Neural cell (in vitro differentiated cells): ENCODE results near the gene MAMDC2. TPM values are rescaled to one million over a fixed set of nuclear protein-coding genes. Genes with fewer than 3 reads are reported as not detected.

Source experiments
- H2AFZ ChIP-seq: fragments of 200-600, 300-800 bp; sonication (generic), shearing (Covaris generic); 2 replicates; pipeline ENCODE4 v1.6.0; 2014; ENCODE audit warnings: low read depth, mild to moderate bottlenecking, antibody characterized with exemption, low read length, moderate library complexity
- H3F3A ChIP-seq: fragments of 200-600 bp; shearing (Covaris generic); 2 replicates; pipeline ENCODE4 v1.6.1; 2016; ENCODE audit warnings: mild to moderate bottlenecking, moderate library complexity, mixed read lengths, antibody characterized with exemption, low read length; ENCODE audit not compliant: insufficient read depth, poor library complexity, severe bottlenecking
- H3K27ac ChIP-seq: fragments of 200-600, 300-800 bp; sonication (generic), shearing (Covaris generic); 2 replicates; pipeline ENCODE4 v1.5.1; 2014; ENCODE audit warnings: mild to moderate bottlenecking, low read length, moderate library complexity
- H3K27me3 ChIP-seq: fragments of 300-800, 200-600 bp; sonication (generic), shearing (Covaris generic); 2 replicates; pipeline ENCODE4 v1.6.0; 2014; ENCODE audit warnings: mild to moderate bottlenecking, low read depth, low read length, moderate library complexity; ENCODE audit not compliant: insufficient read depth
- H3K36me3 ChIP-seq: fragments of 300-800, 200-600 bp; sonication (generic), shearing (Covaris generic); 2 replicates; pipeline ENCODE4 v1.5.1; 2014; ENCODE audit warnings: mild to moderate bottlenecking, antibody characterized with exemption, low read length, moderate library complexity; ENCODE audit not compliant: insufficient read depth
- H3K4me2 ChIP-seq: fragments of 300-800, 200-600 bp; sonication (generic), shearing (Covaris generic); 2 replicates; pipeline ENCODE4 v1.6.0; 2014; ENCODE audit warnings: mild to moderate bottlenecking, low read length
- H3K4me3 ChIP-seq: fragments of 300-800, 200-600 bp; sonication (generic), shearing (Covaris generic); 2 replicates; pipeline ENCODE4 v1.5.1; 2014; ENCODE audit warnings: mild to moderate bottlenecking, low read length, moderate library complexity
- H3K79me2 ChIP-seq: fragments of 200-600 bp; shearing (Covaris generic); replicated peaks from 2 replicates; pipeline ENCODE4 v1.6.0; 2014; ENCODE audit warnings: mild to moderate bottlenecking, low read length, moderate library complexity; ENCODE audit not compliant: insufficient read depth
- H3K9ac ChIP-seq: fragments of 300-800, 200-600 bp; sonication (generic), shearing (Covaris generic); 2 replicates; pipeline ENCODE4 v1.6.1; 2016; ENCODE audit warnings: mild to moderate bottlenecking, low read length, mixed read lengths
- H3K9me2 ChIP-seq: fragments of 200-600 bp; shearing (Covaris generic); 2 replicates; pipeline ENCODE4 v1.6.1; 2016; ENCODE audit warnings: mild to moderate bottlenecking, low read length, mixed read lengths; ENCODE audit not compliant: insufficient read depth
- H3K9me3 ChIP-seq: fragments of 200-600, 300-800 bp; sonication (generic), shearing (Covaris generic); 2 replicates; pipeline ENCODE4 v1.6.1; 2016; ENCODE audit warnings: mild to moderate bottlenecking, mixed run types, low read length, moderate library complexity, mixed read lengths
- H4K20me1 ChIP-seq: fragments of 200-600 bp; shearing (Covaris generic); 2 replicates; pipeline ENCODE4 v1.6.1; 2016; ENCODE audit warnings: mild to moderate bottlenecking, mixed run types; ENCODE audit not compliant: insufficient read depth
- EP300 ChIP-seq: fragments of 450-650 bp; conservative IDR thresholded peaks from 2 replicates; pipeline ENCODE4 v1.6.1; 2014; ENCODE audit warnings: antibody characterized with exemption, mild to moderate bottlenecking, moderate library complexity; ENCODE audit not compliant: poor library complexity, severe bottlenecking
- EZH2 ChIP-seq: fragments of 200-600, 300-800 bp; shearing (Covaris generic), sonication (generic); IDR thresholded peaks from 2 replicates; pipeline ENCODE4 v1.6.1; 2014; ENCODE audit warnings: antibody characterized with exemption, low read length, borderline replicate concordance, mild to moderate bottlenecking; ENCODE audit not compliant: insufficient read depth, poor library complexity, severe bottlenecking
- MXI1 ChIP-seq: fragments of 450-650 bp; conservative IDR thresholded peaks from 2 replicates; pipeline ENCODE4 v1.6.1; 2014; ENCODE audit warnings: antibody characterized with exemption, mild to moderate bottlenecking; ENCODE audit not compliant: poor library complexity, severe bottlenecking
- POLR2AphosphoS5 ChIP-seq: IDR thresholded peaks from 2 replicates; pipeline ENCODE4 v1.6.1; 2012
- RAD21 ChIP-seq: fragments of 450-650 bp; conservative IDR thresholded peaks from 2 replicates; pipeline ENCODE4 v1.6.1; 2014; ENCODE audit warnings: antibody characterized with exemption, mild to moderate bottlenecking, moderate library complexity
- SMC3 ChIP-seq: fragments of 450-650 bp; conservative IDR thresholded peaks from 2 replicates; pipeline ENCODE4 v1.6.1; 2014; ENCODE audit warnings: antibody characterized with exemption, mild to moderate bottlenecking, moderate library complexity; ENCODE audit not compliant: poor library complexity
- TAF1 ChIP-seq: IDR thresholded peaks from 2 replicates; pipeline ENCODE4 v1.6.1; 2012; ENCODE audit warnings: low read depth
- polyA plus RNA-seq: library from polyadenylated mRNA; depleted of rRNA; stranded (reverse); fragments of >200 nt; gene quantifications from 2 replicates; pipeline ENCODE4 v1.2.3, GENCODE V29; 2014
- TF ChIP-seq, protein P1 (sequence below): IDR thresholded peaks from 2 replicates; pipeline ENCODE4 v1.6.1; 2012; ENCODE audit warnings: borderline replicate concordance
- TF ChIP-seq, protein P2 (sequence below): fragments of 450-650 bp; IDR thresholded peaks from 2 replicates; pipeline ENCODE4 v1.5.1; 2014; ENCODE audit warnings: antibody characterized with exemption, mild to moderate bottlenecking, moderate library complexity; ENCODE audit not compliant: poor library complexity, severe bottlenecking

MAMDC2 gene
- polyA plus RNA-seq, 1 donor from 2014 or later, result 0.30 TPM

DNA sequence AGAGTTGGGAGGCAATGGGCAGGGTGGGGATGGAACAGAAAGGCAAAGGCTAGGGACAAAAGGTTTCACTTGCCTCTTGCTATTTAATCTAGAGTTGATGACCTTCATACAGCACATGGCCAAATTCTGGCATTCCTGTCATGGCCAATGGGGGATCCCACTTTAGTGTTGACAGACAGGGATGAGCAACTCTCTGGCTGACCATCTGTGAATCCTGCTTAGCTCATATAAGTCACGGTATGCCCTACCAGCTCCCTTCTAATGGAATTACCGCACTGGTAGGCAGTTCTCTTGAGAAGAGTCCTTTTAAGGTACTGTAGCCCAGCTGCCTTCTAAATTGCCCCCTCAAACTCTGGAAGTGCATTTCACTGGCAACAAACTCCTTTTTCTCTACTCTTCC is 76.1 kb downstream of the MAMDC2 start:
- H3K9me2 ChIP-seq, result no peaks in the 10 kb centered on the region
- H3F3A ChIP-seq, result no peaks in the 10 kb centered on the region
- H3K79me2 ChIP-seq, result no peaks in the 10 kb centered on the region
- H3K36me3 ChIP-seq, result no peaks in the 10 kb centered on the region
- H4K20me1 ChIP-seq, result no peaks in the 10 kb centered on the region
- TF ChIP-seq EP300 (no peak), MXI1 (no peak), EZH2 (no peak), POLR2AphosphoS5 (no peak), RAD21 (no peak), TAF1 (no peak)
- TF ChIP-seq, protein P1, sequence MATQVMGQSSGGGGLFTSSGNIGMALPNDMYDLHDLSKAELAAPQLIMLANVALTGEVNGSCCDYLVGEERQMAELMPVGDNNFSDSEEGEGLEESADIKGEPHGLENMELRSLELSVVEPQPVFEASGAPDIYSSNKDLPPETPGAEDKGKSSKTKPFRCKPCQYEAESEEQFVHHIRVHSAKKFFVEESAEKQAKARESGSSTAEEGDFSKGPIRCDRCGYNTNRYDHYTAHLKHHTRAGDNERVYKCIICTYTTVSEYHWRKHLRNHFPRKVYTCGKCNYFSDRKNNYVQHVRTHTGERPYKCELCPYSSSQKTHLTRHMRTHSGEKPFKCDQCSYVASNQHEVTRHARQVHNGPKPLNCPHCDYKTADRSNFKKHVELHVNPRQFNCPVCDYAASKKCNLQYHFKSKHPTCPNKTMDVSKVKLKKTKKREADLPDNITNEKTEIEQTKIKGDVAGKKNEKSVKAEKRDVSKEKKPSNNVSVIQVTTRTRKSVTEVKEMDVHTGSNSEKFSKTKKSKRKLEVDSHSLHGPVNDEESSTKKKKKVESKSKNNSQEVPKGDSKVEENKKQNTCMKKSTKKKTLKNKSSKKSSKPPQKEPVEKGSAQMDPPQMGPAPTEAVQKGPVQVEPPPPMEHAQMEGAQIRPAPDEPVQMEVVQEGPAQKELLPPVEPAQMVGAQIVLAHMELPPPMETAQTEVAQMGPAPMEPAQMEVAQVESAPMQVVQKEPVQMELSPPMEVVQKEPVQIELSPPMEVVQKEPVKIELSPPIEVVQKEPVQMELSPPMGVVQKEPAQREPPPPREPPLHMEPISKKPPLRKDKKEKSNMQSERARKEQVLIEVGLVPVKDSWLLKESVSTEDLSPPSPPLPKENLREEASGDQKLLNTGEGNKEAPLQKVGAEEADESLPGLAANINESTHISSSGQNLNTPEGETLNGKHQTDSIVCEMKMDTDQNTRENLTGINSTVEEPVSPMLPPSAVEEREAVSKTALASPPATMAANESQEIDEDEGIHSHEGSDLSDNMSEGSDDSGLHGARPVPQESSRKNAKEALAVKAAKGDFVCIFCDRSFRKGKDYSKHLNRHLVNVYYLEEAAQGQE, result no peak
- H2AFZ ChIP-seq, result no peak overlapping the region
- no peak overlapping the region for H3K9ac ChIP-seq
- no peaks in the 10 kb centered on the region for H3K9me3 ChIP-seq
- no peaks in the 10 kb centered on the region for H3K27me3 ChIP-seq
- no peak overlapping the region for H3K4me3 ChIP-seq
- no peak overlapping the region for H3K27ac ChIP-seq
- H3K4me2 ChIP-seq, result no peak overlapping the region

DNA sequence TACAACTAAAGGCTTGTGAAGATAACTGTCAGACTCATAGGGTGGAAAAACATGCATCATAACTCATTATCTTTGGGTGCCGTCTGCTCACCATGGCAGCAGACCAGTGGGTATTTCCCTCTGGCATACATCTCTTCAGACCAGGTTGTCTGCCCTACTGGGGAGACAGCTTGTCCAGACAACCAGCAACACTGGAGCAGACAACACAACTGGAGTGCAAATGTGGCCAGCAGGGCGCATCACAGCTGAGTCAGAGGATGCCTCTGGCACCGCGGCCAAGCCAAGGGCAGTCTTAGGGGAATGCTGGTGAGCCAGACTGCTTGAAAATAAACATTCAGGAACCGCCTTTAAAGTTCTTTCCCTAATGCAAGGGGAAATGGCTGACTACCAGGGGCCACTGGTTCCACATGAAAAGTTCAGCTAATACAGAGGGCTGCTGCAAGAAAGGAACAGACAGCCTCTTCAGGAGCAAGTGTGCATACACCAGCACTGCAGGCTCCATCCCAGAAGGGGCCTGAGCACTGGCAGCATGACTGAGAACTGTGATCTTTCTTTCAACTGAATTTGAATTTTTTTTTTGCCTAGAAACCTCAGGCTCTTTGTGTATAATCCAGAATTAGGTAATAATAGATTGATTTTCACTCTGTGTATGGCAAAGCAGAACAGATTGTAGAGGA is 77.3 kb downstream of the MAMDC2 start:
- Histone ChIP-seq H3K79me2 (no peaks in the 10 kb centered on the region), H3K4me3 (no peak overlapping the region), H3K36me3 (no peaks in the 10 kb centered on the region), H3K9me2 (no peaks in the 10 kb centered on the region), H3K9ac (no peak overlapping the region), H3K9me3 (no peaks in the 10 kb centered on the region), H3K4me2 (no peak overlapping the region), H3K27me3 (no peaks in the 10 kb centered on the region), H3K27ac (no peak overlapping the region), H4K20me1 (no peaks in the 10 kb centered on the region), H3F3A (no peaks in the 10 kb centered on the region), H2AFZ (no peak overlapping the region)
- TF ChIP-seq TAF1, result no peak
- no peak for TF ChIP-seq RAD21
- TF ChIP-seq EP300, result no peak
- TF ChIP-seq EZH2, result no peak
- TF ChIP-seq POLR2AphosphoS5, result no peak
- TF ChIP-seq, protein P2, sequence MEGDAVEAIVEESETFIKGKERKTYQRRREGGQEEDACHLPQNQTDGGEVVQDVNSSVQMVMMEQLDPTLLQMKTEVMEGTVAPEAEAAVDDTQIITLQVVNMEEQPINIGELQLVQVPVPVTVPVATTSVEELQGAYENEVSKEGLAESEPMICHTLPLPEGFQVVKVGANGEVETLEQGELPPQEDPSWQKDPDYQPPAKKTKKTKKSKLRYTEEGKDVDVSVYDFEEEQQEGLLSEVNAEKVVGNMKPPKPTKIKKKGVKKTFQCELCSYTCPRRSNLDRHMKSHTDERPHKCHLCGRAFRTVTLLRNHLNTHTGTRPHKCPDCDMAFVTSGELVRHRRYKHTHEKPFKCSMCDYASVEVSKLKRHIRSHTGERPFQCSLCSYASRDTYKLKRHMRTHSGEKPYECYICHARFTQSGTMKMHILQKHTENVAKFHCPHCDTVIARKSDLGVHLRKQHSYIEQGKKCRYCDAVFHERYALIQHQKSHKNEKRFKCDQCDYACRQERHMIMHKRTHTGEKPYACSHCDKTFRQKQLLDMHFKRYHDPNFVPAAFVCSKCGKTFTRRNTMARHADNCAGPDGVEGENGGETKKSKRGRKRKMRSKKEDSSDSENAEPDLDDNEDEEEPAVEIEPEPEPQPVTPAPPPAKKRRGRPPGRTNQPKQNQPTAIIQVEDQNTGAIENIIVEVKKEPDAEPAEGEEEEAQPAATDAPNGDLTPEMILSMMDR, result no peak
- TF ChIP-seq MXI1, result no peak
- TF ChIP-seq, protein P1, result no peak
- TF ChIP-seq SMC3, result no peak
